GM19324 (cell line): ENCODE data around the gene EMC6.

Experiments used
- ATAC-seq: cut with Tn5 transposase; IDR thresholded peaks from one replicate; pipeline ENCODE4 v1.9.1; 2021; ENCODE audit warnings: mild to moderate bottlenecking, moderate library complexity; ENCODE audit not compliant: unreplicated experiment, low FRiP score

The EMC6 gene

GRCh38 chr17:3668279-3669084, at the start of gene EMC6, which contains the start of gene TAX1BP3:
Gene EMC6, plus strand, starts transcription at chr17:3668812. Its CDS starts 335 bp downstream, at chr17:3669147.
Gene TAX1BP3, minus strand, starts transcription at chr17:3668578. Its CDS starts 52 bp downstream, at chr17:3668526.
- peak; percentile 90 for ATAC-seq

- ATAC-seq: no peak
Measured at GRCh38 chr17:3621146-3621720, 47.4 kb upstream of the EMC6 start.

- no peak for ATAC-seq
Measured at GRCh38 chr17:3622977-3623594, 45.5 kb upstream of the EMC6 start.

GRCh38 chr17:3626831-3627768, 41.5 kb upstream of the EMC6 start:
- no peak for ATAC-seq

GRCh38 chr17:3627769-3628167, 40.8 kb upstream of the EMC6 start:
- no peak for ATAC-seq

GRCh38 chr17:3630781-3631180, 37.8 kb upstream of the EMC6 start:
- ATAC-seq: no peak

- ATAC-seq: no peak
Measured at GRCh38 chr17:3632287-3632686, 36.3 kb upstream of the EMC6 start.

GRCh38 chr17:3635474-3636153, 33.0 kb upstream of the EMC6 start:
- ATAC-seq: no peak

GRCh38 chr17:3636154-3636907, 32.3 kb upstream of the EMC6 start, which contains the start of the genes CTNS and SHPK:
Gene CTNS, plus strand, starts transcription at chr17:3636760. Its CDS starts 3,447 bp downstream, at chr17:3640207.
Gene SHPK, minus strand, starts transcription at chr17:3636250. Its CDS starts 31 bp downstream, at chr17:3636219.
- peak; percentile 96 for ATAC-seq

GRCh38 chr17:3636908-3637373, 31.7 kb upstream of the EMC6 start:
- peak; percentile 18 for ATAC-seq

GRCh38 chr17:3639981-3640596, 28.5 kb upstream of the EMC6 start:
- no peak for ATAC-seq

GRCh38 chr17:3641014-3641413, 27.6 kb upstream of the EMC6 start:
- ATAC-seq: no peak

- no peak for ATAC-seq
Measured at GRCh38 chr17:3641717-3642486, 26.7 kb upstream of the EMC6 start.

- no peak for ATAC-seq
Measured at GRCh38 chr17:3643889-3644349, 24.7 kb upstream of the EMC6 start.

GRCh38 chr17:3645310-3645709, 23.3 kb upstream of the EMC6 start:
- ATAC-seq: no peak

- ATAC-seq: no peak
Measured at GRCh38 chr17:3647251-3647650, 21.4 kb upstream of the EMC6 start.

- no peak for ATAC-seq
Measured at GRCh38 chr17:3647769-3648555, 20.6 kb upstream of the EMC6 start.
